GM18505 (cell line): ENCODE data around the gene TMEM208.

Experiments
- ATAC-seq: cut with Tn5 transposase; IDR thresholded peaks from one replicate; pipeline ENCODE4 v1.9.1; 2021; ENCODE audit not compliant: unreplicated experiment
- POLR2A ChIP-seq: IDR thresholded peaks from 4 replicates; pipeline ENCODE4 v1.6.1; 2011; ENCODE audit warnings: borderline replicate concordance; ENCODE audit not compliant: insufficient read depth, insufficient read length; ENCODE audit errors: extremely low read depth

Gene TMEM208

DNA sequence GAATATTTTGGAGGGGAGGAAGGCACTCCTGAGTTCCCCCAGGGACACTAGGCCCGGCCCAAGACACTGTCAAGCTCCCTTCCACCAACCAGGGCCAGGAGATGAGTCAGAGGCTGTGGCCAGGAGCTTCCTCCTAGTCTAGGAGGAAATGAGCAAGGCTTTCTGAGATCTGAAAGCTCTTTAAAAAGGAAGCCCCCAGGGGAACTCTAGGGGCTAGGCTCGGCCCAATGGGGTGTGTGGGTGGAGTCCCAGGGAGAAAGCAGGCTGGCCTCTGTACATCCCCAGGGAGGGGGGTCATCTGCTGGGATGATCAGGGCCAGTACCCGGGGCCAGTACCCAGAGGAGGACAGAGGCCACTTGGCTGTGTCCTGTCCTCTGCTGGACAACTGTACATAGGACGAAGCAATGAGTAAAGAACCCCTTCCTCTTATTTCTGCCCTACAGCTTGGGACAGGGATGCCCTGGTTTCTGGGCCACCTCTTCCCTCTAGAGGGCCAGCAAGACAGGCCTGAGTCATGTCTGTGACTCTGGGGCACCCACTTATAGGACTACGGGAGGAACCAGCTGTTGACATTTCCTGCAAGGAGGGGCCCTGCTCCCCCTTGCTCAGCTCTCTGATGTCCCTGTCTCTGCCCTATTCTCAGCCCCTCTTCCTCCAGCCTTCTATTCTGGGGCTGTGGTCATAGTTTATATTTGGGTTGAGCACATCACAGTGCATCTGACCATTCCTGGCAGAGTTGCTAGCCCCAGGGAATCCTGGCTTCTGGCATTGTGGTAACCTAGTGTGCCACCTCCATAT, 17.7 kb downstream of the TMEM208 start:
- peak; percentile 36 for ATAC-seq
- TF ChIP-seq POLR2A, result peak; percentile 74

DNA sequence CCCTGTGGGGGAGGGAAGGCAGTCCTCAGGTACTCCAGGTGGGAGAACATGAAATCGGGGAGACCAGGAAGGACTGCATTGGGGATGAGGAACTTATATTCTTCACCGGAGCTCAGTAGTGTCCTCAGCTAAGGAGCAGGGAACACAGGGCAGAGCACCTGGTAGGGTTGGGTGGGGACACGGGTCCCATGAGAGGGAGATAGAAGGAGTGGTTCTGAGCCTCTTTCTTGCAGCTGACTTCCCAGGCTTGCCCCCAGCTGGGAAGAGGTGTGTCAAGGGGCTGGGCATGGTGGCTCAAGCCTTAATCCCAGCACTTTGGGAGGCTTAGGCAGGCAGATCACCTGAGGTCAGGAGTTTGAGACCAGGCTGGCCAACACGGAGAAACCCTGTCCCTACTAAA, 18.3 kb downstream of the TMEM208 start:
- ATAC-seq, result no peak
- no peak for TF ChIP-seq POLR2A

DNA sequence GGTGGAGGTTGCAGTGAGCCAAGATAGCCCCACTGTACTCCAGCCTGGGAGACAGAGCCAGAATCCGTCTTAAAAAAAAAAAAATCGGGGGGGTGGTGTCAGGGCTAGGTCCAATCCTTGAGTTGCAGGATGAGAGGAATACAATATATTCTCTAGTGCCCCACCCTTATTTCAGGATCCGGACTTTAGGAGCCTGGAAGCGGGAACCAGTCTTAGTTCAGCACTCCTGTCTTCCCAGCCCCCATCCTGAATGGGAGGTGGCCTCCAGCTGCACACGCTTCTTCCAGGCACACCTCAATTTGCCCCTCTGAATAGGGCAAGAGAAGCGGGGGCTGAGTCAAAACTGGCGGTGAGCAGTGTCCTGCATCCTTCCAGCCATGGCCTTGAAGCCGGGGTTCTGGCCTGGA, 18.7 kb downstream of the TMEM208 start:
- ATAC-seq, result no peak
- no peak for TF ChIP-seq POLR2A

DNA sequence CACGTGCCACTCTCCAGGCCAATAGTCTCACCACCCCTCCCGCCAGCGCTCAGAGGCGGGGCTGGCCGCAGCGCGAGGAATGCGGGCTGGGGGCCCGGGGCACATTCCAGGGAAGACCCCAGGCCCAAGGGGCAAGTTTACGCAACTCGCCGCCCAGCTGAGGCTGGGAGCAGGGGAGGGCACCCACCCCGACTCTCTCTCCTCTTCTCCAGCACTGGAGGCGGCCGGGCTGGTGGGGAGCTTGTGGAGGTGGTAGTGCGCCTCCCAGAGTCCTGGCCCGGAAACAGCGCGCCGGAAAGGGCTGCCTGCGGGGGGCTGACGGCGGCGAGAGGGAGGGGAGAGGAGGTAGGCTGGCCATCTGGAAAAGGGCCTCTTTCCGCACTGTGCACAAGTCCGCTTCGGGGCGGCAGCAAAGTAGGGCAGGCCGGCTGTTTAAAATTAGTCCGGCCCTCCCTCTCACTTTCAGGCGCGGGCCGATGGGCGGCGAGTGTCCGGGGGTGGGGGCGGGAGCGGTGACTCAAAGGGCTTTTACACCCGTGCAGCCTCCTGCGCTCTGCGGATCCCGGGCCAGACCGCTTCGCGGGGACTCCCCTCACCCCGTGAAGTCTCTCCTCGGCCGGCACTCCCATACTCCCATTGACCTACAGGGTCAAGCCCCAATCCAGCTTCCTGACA, 19.3 kb downstream of the TMEM208 start:
- TF ChIP-seq POLR2A, result no peak
- ATAC-seq, result peak; percentile 22

DNA sequence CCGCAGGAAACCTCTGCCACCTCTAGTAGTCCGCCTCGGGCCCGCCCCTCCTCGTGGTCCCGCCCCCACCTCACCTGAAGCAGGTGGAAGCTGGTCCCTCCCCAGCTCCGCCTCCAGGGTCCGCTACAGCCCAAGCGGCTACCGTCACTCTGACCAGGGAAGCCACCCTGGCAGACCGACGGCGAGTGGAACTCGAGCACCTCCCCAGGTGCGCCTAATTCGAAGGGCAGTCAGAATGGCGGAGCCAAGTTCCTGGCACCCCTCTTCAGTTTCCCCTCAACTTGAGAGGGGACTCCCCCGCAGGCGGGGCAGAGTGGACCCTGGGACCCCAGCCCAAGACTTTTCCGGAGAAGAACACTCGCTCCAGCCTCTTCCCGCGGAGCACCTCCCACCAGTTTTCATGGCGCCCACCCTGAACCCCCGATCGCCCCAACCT, 19.8 kb downstream of the TMEM208 start:
- ATAC-seq, result peak; percentile 8
- TF ChIP-seq POLR2A, result peak; percentile 21

DNA sequence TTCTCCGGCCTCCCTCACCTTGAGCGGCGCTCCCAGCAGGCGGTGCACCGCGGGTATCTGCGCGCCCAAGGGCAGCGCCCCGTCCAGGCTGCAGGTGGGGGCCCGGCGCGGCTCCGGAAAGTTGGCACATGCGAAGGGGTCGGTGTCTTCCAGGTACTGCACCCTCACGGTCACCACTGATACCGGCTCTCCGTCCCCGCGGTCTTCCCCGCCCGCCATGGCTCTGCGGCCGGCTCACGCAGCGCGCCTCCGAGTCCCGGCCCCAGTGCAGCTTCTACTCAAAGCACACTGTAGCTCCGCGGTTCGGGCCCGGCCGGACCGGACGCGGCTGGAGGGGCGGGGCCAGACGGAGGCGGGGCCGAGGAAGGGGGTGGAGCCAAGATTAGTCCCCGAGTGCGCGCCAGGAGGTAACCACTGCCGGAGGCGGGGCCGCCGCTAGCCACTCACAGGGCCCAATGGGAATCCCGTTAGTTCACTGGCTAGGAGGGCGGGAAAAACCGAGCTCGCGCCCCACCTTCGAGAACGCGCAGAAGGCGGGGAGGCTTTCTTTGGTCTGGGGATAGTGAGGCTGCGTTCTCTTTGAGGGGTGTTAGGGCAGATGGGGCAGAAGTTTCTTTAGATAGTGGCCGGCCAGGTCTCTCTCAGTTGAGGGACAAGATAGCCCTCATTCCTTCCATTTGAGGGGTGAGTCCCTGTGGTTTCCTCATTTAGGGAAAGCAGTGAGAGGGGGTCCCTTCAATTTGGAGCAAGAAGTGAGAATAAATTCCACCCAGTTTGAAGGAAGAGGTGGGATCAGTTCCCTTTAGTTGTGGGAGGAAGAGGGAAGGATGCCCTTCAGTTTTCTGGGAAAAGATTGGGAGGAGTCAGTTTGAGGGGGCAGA, 20.5 kb downstream of the TMEM208 start, which contains the start of gene FHOD1:
TSS of gene FHOD1 (minus strand) at position 290 of the 881 bp plus-strand sequence. CDS start at position 219, 71 bp downstream.
- peak; percentile 74 for TF ChIP-seq POLR2A
- peak; percentile 55 for ATAC-seq

DNA sequence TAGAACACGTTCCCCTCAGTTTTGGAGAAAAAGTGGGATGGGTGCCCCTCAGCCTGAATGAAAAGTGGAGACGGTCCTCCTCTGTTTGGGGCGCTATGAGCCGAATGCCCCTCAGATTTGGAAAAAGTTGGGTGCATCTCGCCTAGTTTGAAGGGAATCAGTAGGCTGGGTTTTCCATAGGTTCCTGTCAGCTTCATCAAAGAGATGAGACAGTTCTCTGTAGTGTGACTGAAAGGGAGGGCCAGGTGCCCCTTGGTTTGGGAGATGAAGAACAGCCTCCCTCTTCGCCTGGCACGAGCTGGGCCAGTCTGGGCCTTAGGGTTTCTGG, 21.1 kb downstream of the TMEM208 start:
- ATAC-seq, result no peak
- TF ChIP-seq POLR2A, result no peak

DNA sequence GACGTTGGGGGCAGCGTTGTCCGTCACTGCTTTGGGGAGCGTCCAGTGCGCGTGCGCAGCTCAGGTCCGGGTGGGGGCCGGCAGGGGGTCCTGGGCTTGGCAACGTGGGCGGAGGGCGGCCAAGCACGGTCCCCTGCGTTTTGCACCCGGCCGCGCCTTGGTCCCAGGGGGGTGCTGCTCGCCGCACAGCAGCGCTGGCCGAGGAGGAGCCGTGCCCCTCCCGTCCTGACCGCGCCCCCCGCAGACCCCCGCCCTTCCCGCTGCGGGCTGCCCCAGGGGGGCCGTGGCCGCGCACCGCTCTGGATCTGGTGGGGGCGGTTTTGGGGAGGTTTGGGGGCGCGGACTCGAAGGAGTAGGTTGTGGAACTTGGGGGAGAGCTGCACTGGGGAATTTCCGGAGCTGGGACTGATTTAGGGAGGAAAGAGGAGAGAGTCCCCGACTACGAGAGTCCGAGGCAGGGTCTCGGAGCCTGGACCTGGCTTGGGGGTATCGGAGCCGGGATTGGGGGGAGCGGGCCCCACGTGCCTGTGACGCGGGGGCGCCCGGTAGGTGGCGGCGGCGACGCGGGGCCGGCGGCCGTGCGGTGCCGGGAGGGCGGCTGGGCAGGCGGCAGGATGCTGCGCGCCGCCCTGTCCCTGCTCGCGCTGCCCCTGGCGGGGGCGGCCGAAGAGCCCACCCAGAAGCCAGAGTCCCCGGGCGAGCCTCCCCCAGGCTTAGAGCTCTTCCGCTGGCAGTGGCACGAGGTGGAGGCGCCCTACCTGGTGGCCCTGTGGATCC, 21.7 kb downstream of the TMEM208 start, which contains the start of gene SLC9A5:
TSS of gene SLC9A5 (plus strand) at position 579 of the 777 bp plus-strand sequence. CDS start at position 615, 36 bp downstream.
- TF ChIP-seq POLR2A, result peak; percentile 35
- no peak for ATAC-seq

DNA sequence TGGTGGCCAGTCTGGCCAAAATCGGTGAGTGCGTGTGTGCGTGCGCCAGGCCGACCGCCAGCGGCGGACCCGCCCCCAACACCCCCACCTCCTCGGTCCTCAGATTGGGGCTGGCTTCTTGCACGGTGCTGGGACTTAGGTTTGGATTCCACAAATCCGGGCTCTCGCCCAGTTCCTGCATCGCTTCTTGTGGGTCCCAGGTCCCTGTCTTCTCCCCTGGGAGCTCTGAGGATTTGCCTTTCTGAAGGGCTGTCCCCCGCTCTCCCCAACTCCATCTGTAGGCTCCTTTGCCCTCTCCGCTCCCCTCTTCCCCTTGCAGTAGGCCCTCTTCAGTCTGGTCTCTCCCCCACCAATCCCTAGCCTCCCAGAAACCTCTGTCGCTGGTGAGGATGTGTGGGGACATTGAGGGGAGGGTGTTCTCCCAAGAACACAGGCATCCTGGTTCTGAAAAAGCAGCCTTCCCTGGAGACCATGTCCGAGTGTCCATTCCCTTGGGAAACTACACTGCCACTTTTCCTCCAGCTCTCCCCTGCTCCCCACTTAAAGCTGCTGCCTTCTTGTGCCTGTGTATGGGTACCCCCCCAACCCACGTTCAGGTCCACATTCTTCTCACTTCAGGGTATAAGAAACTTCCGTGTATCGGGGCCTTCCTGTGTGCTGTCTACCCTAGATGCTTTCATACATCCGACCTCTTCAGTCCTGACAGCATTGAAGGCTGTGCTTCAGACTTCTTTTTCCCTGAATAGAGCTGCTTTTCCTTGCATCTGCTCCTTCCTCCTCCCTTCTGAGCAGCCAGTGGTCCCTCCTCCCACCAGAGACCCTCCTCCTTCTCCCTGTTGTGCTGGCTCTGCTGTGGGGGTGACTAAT, 22.5 kb downstream of the TMEM208 start:
- no peak for ATAC-seq
- no peak for TF ChIP-seq POLR2A

DNA sequence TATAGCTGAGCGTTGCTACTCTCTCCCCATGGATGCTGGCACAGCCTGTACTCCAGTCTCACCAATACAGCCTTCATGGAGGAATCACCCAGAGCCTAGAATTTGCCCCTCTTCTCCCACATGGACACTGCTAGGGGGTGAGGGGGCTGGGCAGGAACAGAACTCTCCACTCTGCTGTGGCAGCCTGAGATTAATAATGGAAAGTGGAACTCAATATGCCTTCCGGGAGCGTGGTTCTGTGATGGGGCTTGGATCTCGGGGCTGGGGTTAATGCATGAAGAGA, 23.1 kb downstream of the TMEM208 start:
- no peak for ATAC-seq
- TF ChIP-seq POLR2A, result no peak

DNA sequence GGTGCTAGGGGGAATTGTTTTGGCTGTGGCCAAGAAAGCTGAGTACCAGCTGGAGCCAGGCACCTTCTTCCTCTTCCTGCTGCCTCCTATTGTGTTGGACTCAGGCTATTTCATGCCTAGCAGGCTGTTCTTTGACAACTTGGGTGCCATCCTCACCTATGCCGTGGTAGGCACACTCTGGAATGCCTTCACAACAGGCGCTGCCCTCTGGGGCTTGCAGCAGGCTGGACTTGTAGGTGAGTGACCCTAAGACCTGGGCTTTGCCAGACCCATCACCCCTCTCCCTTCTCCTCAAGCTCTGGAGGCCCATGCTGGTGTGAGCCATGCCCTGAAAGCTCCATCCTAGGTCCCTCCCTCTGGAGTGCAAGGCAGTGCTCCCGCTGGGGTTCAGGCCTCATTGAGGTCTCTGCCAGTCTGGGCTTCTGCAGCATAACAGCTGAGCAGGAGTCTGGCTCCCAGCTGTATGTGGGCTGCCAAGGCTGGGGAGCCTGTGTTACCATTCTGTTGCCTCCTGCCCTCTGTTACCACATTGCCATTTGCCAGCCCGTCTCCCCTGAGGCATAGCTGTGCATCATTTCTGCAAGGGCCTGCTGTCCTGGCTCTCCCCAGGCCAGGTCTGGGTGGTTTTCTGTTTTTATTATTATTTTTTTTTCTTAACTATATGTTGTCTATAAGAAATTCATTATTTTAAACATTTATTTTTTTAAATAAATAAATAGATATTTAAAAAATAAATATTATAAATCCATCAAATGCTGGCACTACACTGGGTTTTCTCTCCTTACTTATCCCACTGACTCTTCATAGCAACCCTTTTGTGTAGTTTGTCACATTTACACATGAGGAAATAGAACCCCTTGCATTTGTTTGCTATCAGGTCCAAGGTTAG, 25.9 kb downstream of the TMEM208 start:
- ATAC-seq, result no peak
- no peak for TF ChIP-seq POLR2A
